Lower lobe of right lung (tissue), 2 donors: ENCODE results near the gene TRERF1. TPM values are rescaled to one million over a fixed set of nuclear protein-coding genes. Genes with fewer than 3 reads are reported as not detected.

Experiments used
- ATAC-seq, 2 donors: fragments of 200-7000 bp; cut with Tn5 transposase; one replicate each; pipeline ENCODE4 v1.9.1; 2020 to 2022; ENCODE audit warnings: mild to moderate bottlenecking in 2 of 2, moderate library complexity in 2 of 2
- DNase-seq: peaks from one replicate; pipeline ENCODE4 v3.0.0-alpha.2; 2020
- H3K27ac ChIP-seq: fragments of 200-600 bp; one replicate; pipeline ENCODE4 v1.8.0; 2022
- H3K27me3 ChIP-seq: fragments of 200-600 bp; one replicate; pipeline ENCODE4 v1.8.0; 2022; ENCODE audit warnings: low read depth
- H3K36me3 ChIP-seq: fragments of 200-600 bp; one replicate; pipeline ENCODE4 v1.8.0; 2022; ENCODE audit warnings: mild to moderate bottlenecking
- H3K4me1 ChIP-seq: fragments of 200-600 bp; one replicate; pipeline ENCODE4 v1.8.0; 2022
- H3K4me3 ChIP-seq: fragments of 200-600 bp; one replicate; pipeline ENCODE4 v1.8.0; 2022; ENCODE audit warnings: mild to moderate bottlenecking
- H3K9me3 ChIP-seq: fragments of 200-600 bp; one replicate; pipeline ENCODE4 v1.8.0; 2022
- intact Hi-C: fragments of 100-400 bp; cut with DNase I; formaldehyde crosslinking; loops from one replicate; pipeline ENCODE4 v1.11.0; 2022
- total RNA-seq: library from RNA; stranded (reverse); fragmentation: NEBNext Ultra II Directional; extraction: Animal tissue kit (Norgen Biotek cat#: 25700); gene quantifications from one replicate; pipeline ENCODE4 v1.2.1, GENCODE V29; 2021
- TF ChIP-seq, protein P1 (sequence below): fragments of 200-600 bp; IDR thresholded peaks from one replicate; pipeline ENCODE4 v1.8.0; 2022; ENCODE audit warnings: antibody characterized with exemption, mild to moderate bottlenecking
- donor health status: DM: no; HTN: yes; CAD: no; lungs with severe emphysema.

TRERF1 gene
- total RNA-seq, 1 donor from 2014 or later, result 5.6 TPM

DNA sequence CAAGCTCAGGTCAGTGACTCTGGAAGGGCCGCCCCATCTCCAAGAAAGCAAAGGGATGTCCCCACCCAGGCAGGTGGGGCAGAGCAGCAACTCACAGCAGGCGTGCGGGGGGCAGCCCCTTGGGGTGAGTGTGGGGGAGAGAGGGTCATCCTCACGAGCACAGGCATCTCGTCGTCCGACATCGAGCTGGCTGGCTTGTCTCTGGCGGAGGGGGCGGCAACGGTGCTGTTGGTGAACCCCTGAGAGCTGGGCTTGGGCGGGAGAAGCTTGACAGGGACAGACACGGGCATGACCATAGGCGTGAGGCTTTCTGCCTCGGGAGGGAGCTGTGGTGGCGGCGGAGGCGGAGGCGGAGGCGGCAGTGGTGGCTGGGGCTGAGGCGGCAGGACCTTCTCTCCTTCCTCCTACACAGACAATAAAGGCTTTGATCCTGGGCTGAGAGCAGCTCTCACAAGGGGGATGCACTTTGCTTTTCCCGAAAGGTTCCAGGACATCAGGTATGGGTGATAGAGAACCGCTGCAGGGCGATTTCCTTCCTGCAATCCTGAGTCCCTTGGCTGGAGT, 188.5 kb downstream of the TRERF1 start:
- Histone ChIP-seq H3K4me3 (no peak overlapping the region), H3K4me1 (peaks cover 19% of the 10 kb centered on the region), H3K27me3 (no peaks in the 10 kb centered on the region), H3K36me3 (peaks cover 10% of the 10 kb centered on the region), H3K27ac (no peak overlapping the region), H3K9me3 (no peaks in the 10 kb centered on the region)
- ATAC-seq, result no peak
- TF ChIP-seq, protein P1, sequence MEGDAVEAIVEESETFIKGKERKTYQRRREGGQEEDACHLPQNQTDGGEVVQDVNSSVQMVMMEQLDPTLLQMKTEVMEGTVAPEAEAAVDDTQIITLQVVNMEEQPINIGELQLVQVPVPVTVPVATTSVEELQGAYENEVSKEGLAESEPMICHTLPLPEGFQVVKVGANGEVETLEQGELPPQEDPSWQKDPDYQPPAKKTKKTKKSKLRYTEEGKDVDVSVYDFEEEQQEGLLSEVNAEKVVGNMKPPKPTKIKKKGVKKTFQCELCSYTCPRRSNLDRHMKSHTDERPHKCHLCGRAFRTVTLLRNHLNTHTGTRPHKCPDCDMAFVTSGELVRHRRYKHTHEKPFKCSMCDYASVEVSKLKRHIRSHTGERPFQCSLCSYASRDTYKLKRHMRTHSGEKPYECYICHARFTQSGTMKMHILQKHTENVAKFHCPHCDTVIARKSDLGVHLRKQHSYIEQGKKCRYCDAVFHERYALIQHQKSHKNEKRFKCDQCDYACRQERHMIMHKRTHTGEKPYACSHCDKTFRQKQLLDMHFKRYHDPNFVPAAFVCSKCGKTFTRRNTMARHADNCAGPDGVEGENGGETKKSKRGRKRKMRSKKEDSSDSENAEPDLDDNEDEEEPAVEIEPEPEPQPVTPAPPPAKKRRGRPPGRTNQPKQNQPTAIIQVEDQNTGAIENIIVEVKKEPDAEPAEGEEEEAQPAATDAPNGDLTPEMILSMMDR, result no peak
- no peak for DNase-seq
- intact Hi-C loops, result no loop called here

DNA sequence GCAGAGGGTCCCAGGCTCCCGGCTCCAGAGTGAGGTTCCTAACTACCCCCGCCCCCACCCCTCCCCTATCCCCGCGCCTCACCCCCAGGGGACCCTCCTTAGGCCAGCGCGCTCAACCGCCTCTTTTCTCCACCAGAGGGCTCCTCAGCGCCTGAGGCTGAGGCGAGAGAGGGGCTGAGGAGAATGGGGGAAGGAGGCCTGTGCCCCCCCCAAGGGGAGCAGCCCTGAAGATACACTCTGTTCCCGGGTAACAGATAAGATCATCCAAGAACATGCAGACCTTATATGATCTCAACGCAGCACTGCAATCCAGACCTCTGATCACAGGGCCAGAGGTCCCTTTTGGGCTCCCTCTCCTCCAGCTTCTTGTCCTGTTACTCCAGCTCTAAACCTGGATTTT, 190.8 kb downstream of the TRERF1 start:
- H3K27ac ChIP-seq, result peak overlapping the region; percentile 56
- DNase-seq, result no peak
- no peaks in the 10 kb centered on the region for H3K9me3 ChIP-seq
- H3K27me3 ChIP-seq, result no peaks in the 10 kb centered on the region
- H3K4me3 ChIP-seq, result no peak overlapping the region
- intact Hi-C loops, result no loop called here
- H3K4me1 ChIP-seq, result peaks cover 19% of the 10 kb centered on the region
- H3K36me3 ChIP-seq, result peaks cover 8% of the 10 kb centered on the region
- TF ChIP-seq, protein P1, result peak; percentile 48
- ATAC-seq, result peak; percentile 53 to 65

DNA sequence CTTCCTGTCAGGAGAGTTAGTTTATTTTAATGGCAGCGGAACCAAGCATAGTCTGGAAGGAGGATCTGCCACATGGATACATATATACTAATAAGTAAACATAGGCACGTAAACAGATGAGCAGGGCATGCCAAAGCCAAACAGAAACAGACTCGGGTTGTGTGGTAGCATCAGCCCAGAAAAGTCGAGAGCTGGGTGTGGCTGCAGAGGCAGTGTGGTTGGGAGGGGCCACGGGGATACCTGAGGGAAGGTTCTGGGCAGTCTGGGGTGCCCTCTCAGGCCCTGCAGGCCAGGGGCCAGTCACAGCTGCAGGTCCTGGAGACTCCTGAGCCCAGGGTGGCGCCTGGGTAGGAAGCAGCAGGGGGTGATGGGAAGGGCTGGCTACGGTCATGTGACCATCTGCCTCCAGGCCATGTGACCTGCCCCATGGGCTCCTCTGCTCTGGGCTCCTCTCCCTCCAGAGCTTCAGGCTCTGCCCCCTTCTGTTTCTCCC, 191.3 kb downstream of the TRERF1 start:
- Histone ChIP-seq H3K4me3 (no peak overlapping the region), H3K36me3 (peaks cover 8% of the 10 kb centered on the region), H3K4me1 (peaks cover 19% of the 10 kb centered on the region), H3K27ac (peak overlapping the region; percentile 56), H3K27me3 (no peaks in the 10 kb centered on the region), H3K9me3 (no peaks in the 10 kb centered on the region)
- intact Hi-C loops, result no loop called here
- TF ChIP-seq, protein P1, result no peak
- DNase-seq (no peak), ATAC-seq (peak; percentile 35 to 54)

DNA sequence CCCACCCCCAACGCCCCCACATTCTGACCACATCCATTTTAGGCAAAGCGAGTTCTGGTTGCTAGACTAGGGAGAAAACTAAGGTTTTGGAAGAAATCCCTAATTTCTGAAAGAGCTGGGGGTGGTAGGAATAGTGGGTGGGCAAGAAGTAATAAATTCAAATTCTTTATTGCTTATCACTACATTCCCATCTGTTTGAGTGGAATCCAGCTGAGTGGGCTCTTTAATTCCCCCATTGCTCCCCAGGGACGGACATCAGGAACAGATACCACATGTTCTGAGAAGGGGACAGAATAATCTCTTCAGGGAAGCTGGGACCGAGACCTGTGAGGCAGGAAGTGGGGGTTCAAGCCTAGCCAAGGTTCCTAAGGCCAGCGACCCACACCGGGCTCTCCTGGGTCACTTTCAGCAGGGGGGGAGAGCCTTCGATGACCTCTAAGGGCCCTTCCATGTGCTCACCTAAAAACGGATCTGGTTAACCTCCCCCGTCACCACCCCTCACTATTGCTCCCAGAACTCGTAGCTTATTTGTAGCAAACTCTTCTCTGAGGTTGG, 191.8 kb downstream of the TRERF1 start:
- DNase-seq (no peak), ATAC-seq (no peak)
- TF ChIP-seq, protein P1, result no peak
- Histone ChIP-seq H3K4me3 (no peak overlapping the region), H3K27ac (peak overlapping the region; percentile 56), H3K9me3 (no peaks in the 10 kb centered on the region), H3K36me3 (peaks cover 9% of the 10 kb centered on the region), H3K4me1 (peaks cover 19% of the 10 kb centered on the region), H3K27me3 (no peaks in the 10 kb centered on the region)
- intact Hi-C loops, result no loop called here

DNA sequence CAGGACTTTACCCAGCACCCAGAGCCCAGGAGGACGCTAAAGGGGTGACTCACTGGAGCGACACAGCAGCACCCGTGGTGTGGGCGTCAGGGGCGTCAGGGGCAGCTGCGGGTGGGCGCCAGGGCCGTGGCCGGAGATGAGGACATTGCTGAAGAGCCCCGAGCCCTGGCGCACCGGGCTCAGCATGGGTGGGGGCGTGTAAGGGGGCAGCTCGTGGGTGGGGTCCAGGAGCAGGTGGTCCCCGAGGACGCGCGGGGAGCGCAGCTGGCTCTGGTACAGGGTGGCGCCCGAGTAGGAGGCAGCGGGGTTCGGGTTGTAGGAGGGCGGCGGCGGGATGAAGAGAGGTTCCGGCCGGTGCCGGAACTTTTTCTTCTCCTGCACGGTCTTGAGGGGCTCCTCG, 192.4 kb downstream of the TRERF1 start:
- no peak for ATAC-seq

More for the DNA sequence above, 192.4 kb downstream of the TRERF1 start:
- no peaks in the 10 kb centered on the region for H3K27me3 ChIP-seq
- TF ChIP-seq, protein P1, result no peak
- H3K36me3 ChIP-seq, result peaks cover 14% of the 10 kb centered on the region
- intact Hi-C loops, result no loop called here
- H3K9me3 ChIP-seq, result no peaks in the 10 kb centered on the region
- peaks cover 19% of the 10 kb centered on the region for H3K4me1 ChIP-seq
- H3K27ac ChIP-seq, result no peak overlapping the region
- H3K4me3 ChIP-seq, result no peak overlapping the region
- no peak for DNase-seq
